Hepatocyte (in vitro differentiated cells): ENCODE data around the gene SMAD3. TPM values are rescaled to one million over a fixed set of nuclear protein-coding genes. Genes with fewer than 3 reads are reported as not detected.

ENCODE experiments used
- DNase-seq: peaks from one replicate; pipeline ENCODE4 v3.0.0-alpha.2; 2016; ENCODE audit warnings: low spot score
- H2AFZ ChIP-seq: fragments of 200-600 bp; sonication (generic); 2 replicates; pipeline ENCODE4 v1.6.0; 2016; ENCODE audit warnings: antibody characterized with exemption, mild to moderate bottlenecking
- H3K27ac ChIP-seq: fragments of 200-600 bp; sonication (generic); 2 replicates; pipeline ENCODE4 v1.5.1; 2016; ENCODE audit warnings: mild to moderate bottlenecking
- H3K27me3 ChIP-seq: fragments of 200-600 bp; sonication (generic); 2 replicates; pipeline ENCODE4 v1.6.1; 2016
- H3K36me3 ChIP-seq: fragments of 200-600 bp; sonication (generic); replicated peaks from 2 replicates; pipeline ENCODE4 v1.5.1; 2016; ENCODE audit warnings: low read depth; ENCODE audit not compliant: insufficient read depth
- H3K4me1 ChIP-seq: fragments of 200-600 bp; sonication (generic); 2 replicates; pipeline ENCODE4 v1.5.1; 2016; ENCODE audit warnings: mild to moderate bottlenecking, moderate library complexity; ENCODE audit not compliant: insufficient read depth
- H3K4me2 ChIP-seq: fragments of 200-600 bp; sonication (generic); 2 replicates; pipeline ENCODE4 v1.6.0; 2016
- H3K4me3 ChIP-seq: fragments of 200-600 bp; sonication (generic); 2 replicates; pipeline ENCODE4 v1.5.1; 2016; ENCODE audit warnings: mild to moderate bottlenecking
- H3K79me2 ChIP-seq: fragments of 200-600 bp; sonication (generic); 2 replicates; pipeline ENCODE4 v1.6.0; 2017; ENCODE audit warnings: mild to moderate bottlenecking
- H3K9me2 ChIP-seq: fragments of 200-600 bp; sonication (generic); replicated peaks from 2 replicates; pipeline ENCODE4 v1.6.0; 2017; ENCODE audit warnings: mild to moderate bottlenecking; ENCODE audit not compliant: insufficient read depth
- H3K9me3 ChIP-seq: fragments of 200-600 bp; sonication (generic); 2 replicates; pipeline ENCODE4 v1.5.1; 2016; ENCODE audit warnings: low read depth, mild to moderate bottlenecking
- H4K20me1 ChIP-seq: fragments of 200-600 bp; sonication (generic); 2 replicates; pipeline ENCODE4 v1.6.0; 2016; ENCODE audit warnings: mild to moderate bottlenecking; ENCODE audit not compliant: insufficient read depth, poor library complexity, severe bottlenecking
- EZH2 ChIP-seq: fragments of 200-600 bp; sonication (generic); IDR thresholded peaks from 2 replicates; pipeline ENCODE4 v1.6.1; 2016; ENCODE audit warnings: antibody characterized with exemption, mild to moderate bottlenecking, borderline replicate concordance
- EZH2phosphoT487 ChIP-seq: fragments of 200-600 bp; sonication (generic); IDR thresholded peaks from one replicate; pipeline ENCODE4 v1.6.1; 2018; ENCODE audit warnings: antibody characterized with exemption, mild to moderate bottlenecking, low read depth, moderate library complexity; ENCODE audit not compliant: unreplicated experiment, severe bottlenecking
- WGBS: methylation state at CpG from one replicate; pipeline ENCODE4 v1.1.6; 2016; ENCODE audit warnings: low lambda C conversion rate; ENCODE audit errors: missing lambda C conversion rate; 5-methylcytosine and 5-hydroxymethylcytosine counted together
- polyA plus RNA-seq: library from polyadenylated mRNA; unstranded; fragments of >200 nt; fragmentation: Nextera tagmentation; extraction: Ambion mirVana; gene quantifications from 2 replicates; pipeline ENCODE4 v1.2.1, GENCODE V29; 2016
- total RNA-seq: library from RNA; depleted of rRNA; stranded (reverse); fragments of >200 nt; gene quantifications from 2 replicates; pipeline ENCODE4 v1.2.3, GENCODE V29; 2014
- TF ChIP-seq, protein P1 (sequence below): fragments of 200-600 bp; sonication (generic); IDR thresholded peaks from 2 replicates; pipeline ENCODE4 v1.5.1; 2016; ENCODE audit warnings: antibody characterized with exemption, mild to moderate bottlenecking; ENCODE audit not compliant: poor library complexity

Gene SMAD3
- total and polyA plus RNA-seq, 2 experiments from 2014 or later = 24.7 to 32.2 TPM

DNA sequence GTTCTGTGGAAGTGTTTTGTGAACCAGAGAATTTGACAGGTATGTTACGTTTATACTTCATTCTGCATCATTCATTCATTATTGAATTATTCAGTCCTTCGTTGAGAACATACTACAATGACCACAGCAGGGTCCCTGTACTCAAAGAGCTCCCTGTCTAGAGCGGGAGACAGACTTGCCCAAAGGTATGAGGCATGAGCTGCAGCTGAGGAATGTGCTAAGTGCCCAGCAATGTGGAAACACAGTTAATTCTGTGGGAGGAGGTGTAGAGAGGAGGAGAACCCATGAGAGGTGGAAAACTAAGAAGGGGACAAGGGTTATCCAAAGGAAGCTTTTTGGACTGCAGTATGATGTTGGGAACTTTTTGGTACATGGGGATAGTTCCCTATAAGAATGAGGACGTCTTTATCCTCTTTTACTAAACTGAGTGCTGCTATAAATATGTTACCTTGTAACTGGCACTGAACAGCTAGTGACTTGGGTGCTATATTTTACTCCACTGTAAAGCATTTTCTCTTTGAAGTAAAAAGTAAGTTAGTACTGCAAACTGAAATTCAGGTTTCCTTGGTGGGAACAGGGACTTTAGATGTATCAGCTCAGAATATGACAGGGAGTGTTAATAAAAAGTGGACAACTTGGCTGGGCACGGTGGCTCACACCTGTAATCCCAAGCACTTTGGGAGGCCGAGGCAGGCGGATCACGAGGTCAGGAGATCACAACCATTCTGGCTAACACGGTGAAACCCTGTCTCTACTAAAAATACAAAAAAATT, 5.7 kb downstream of the SMAD3 start:
- Histone ChIP-seq H3K4me2 (no peak overlapping the region), H3K9me3 (no peaks in the 10 kb centered on the region), H3K27ac (no peak overlapping the region), H3K79me2 (peaks cover 95% of the 10 kb centered on the region), H2AFZ (no peak overlapping the region), H3K4me3 (no peak overlapping the region), H3K27me3 (no peaks in the 10 kb centered on the region), H3K4me1 (peaks cover 49% of the 10 kb centered on the region), H3K36me3 (no peaks in the 10 kb centered on the region), H4K20me1 (peaks cover 82% of the 10 kb centered on the region), H3K9me2 (no peaks in the 10 kb centered on the region)
- 92% methylated on average over 9 of the region's 9 CpGs for WGBS
- no peak for DNase-seq
- TF ChIP-seq, protein P1, sequence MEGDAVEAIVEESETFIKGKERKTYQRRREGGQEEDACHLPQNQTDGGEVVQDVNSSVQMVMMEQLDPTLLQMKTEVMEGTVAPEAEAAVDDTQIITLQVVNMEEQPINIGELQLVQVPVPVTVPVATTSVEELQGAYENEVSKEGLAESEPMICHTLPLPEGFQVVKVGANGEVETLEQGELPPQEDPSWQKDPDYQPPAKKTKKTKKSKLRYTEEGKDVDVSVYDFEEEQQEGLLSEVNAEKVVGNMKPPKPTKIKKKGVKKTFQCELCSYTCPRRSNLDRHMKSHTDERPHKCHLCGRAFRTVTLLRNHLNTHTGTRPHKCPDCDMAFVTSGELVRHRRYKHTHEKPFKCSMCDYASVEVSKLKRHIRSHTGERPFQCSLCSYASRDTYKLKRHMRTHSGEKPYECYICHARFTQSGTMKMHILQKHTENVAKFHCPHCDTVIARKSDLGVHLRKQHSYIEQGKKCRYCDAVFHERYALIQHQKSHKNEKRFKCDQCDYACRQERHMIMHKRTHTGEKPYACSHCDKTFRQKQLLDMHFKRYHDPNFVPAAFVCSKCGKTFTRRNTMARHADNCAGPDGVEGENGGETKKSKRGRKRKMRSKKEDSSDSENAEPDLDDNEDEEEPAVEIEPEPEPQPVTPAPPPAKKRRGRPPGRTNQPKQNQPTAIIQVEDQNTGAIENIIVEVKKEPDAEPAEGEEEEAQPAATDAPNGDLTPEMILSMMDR = no peak
- TF ChIP-seq EZH2 (no peak), EZH2phosphoT487 (no peak)

- Histone ChIP-seq H3K9me3 (no peaks in the 10 kb centered on the region), H3K79me2 (peaks cover 95% of the 10 kb centered on the region), H3K4me3 (no peak overlapping the region), H3K27me3 (no peaks in the 10 kb centered on the region), H3K36me3 (no peaks in the 10 kb centered on the region), H2AFZ (no peak overlapping the region), H3K4me1 (peaks cover 58% of the 10 kb centered on the region), H3K27ac (peak overlapping the region; percentile 58), H3K9me2 (no peaks in the 10 kb centered on the region), H4K20me1 (peaks cover 82% of the 10 kb centered on the region), H3K4me2 (peak overlapping the region; percentile 2)
- WGBS = 85% methylated on average over 1 of the region's 1 CpG
- no peak for TF ChIP-seq EZH2
- TF ChIP-seq, protein P1 = no peak
- no peak for TF ChIP-seq EZH2phosphoT487
- DNase-seq = no peak
These were observed 7.0 kb downstream of the SMAD3 start for GRCh38 chr15:67072442-67072841.

DNA sequence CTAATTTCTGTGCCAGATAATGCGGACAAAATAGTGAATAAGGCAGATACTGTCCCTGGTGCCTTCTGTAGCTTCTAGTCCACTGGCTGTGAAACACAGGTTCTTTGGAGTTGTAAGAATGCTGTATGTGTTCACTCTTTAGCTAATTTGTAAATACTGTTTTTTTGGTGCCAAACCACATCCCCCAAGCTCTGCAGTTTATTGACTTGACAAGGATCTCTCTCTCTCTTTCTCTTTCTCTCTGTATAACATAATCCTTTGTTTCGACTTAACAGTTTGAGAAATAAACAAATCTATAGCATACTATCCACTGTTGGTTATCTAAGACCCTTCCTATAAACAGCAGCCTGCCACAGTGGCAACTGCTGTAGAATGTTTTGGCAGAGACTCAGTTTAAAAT, 7.6 kb downstream of the SMAD3 start:
- Histone ChIP-seq H3K4me1 (peaks cover 58% of the 10 kb centered on the region), H2AFZ (no peak overlapping the region), H3K4me3 (no peak overlapping the region), H3K4me2 (peak overlapping the region; percentile 2), H3K9me3 (no peaks in the 10 kb centered on the region), H3K9me2 (no peaks in the 10 kb centered on the region), H3K79me2 (peaks cover 95% of the 10 kb centered on the region), H3K27ac (peak overlapping the region; percentile 58), H3K36me3 (no peaks in the 10 kb centered on the region), H3K27me3 (no peaks in the 10 kb centered on the region), H4K20me1 (peaks cover 78% of the 10 kb centered on the region)
- no peak for DNase-seq
- 69% methylated on average over 2 of the region's 2 CpGs for whole genome bisulfite sequencing
- TF ChIP-seq EZH2phosphoT487 = no peak
- TF ChIP-seq, protein P1 = no peak
- no peak for TF ChIP-seq EZH2
